Measurements from ENCODE around the gene ZNF697.
"Not testable (repeated sequence)": the region's sequence is repeated elsewhere in the genome, so short reads cannot be mapped to it uniquely, and the experiment has no call there.

Gene ZNF697

DNA sequence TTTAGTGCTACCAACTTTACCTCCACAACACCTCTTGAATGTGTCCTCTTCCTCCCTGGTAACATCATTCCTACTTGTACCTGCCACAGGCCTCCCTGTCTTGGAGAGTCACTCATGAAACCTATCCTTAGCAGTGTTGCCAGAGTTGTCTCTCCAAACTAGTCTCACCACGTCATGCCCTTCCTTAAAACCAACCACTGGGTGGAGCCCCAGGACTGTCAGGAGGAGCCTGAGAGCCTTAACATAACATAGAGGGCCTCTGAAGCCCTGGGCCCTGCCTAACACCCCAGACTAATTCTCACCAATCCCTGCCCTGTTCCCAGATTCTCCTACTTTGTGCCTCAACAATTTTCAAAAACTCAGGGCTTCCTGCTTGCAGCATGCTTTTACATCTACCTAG, 65.3 kb downstream of the ZNF697 start:
- H3K27ac ChIP-seq (ENCODE audit: poor library complexity, severe bottlenecking) = no peak overlapping the region
- H3K9me3 ChIP-seq (ENCODE audit: severe bottlenecking) = no peaks in the 10 kb centered on the region
- no peaks in the 10 kb centered on the region for H3K36me3 ChIP-seq (ENCODE audit: low read depth)
- H3K4me3 ChIP-seq (ENCODE audit: severe bottlenecking) = no peak overlapping the region
- DNase-seq (ENCODE audit: low spot score) (no peak), ATAC-seq (ENCODE audit: low read depth) (peak; percentile 95)
- TF ChIP-seq, protein P1, sequence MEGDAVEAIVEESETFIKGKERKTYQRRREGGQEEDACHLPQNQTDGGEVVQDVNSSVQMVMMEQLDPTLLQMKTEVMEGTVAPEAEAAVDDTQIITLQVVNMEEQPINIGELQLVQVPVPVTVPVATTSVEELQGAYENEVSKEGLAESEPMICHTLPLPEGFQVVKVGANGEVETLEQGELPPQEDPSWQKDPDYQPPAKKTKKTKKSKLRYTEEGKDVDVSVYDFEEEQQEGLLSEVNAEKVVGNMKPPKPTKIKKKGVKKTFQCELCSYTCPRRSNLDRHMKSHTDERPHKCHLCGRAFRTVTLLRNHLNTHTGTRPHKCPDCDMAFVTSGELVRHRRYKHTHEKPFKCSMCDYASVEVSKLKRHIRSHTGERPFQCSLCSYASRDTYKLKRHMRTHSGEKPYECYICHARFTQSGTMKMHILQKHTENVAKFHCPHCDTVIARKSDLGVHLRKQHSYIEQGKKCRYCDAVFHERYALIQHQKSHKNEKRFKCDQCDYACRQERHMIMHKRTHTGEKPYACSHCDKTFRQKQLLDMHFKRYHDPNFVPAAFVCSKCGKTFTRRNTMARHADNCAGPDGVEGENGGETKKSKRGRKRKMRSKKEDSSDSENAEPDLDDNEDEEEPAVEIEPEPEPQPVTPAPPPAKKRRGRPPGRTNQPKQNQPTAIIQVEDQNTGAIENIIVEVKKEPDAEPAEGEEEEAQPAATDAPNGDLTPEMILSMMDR (IDR thresholded peaks at IDR 0.05; ENCODE audit: poor library complexity, severe bottlenecking) = peak; percentile 69
- no peaks in the 10 kb centered on the region for H3K4me1 ChIP-seq (ENCODE audit: insufficient read depth, poor library complexity, severe bottlenecking)
- no peaks in the 10 kb centered on the region for H3K27me3 ChIP-seq (ENCODE audit: insufficient read depth, poor library complexity, severe bottlenecking)

DNA sequence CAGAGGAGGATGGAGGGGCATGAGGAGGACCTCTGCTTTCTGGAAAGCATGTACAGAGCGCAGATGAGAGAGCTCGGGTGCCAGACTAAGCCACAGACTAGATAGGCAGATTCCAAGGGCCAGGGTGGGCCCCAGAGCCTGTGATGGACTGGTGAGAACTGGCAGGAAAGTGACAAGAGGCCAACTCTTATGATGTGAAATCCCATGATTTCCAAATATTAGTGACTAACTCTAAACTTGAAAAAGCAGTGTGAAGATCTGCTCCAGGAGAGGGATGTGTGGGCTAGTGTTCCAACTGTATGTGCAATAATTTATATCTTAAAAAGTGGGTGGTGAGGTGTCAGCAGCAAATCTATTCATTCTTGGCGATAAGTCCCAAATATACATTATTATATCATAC, 67.0 kb downstream of the ZNF697 start:
- H3K27ac ChIP-seq (ENCODE audit: poor library complexity, severe bottlenecking); H3K27me3 ChIP-seq (ENCODE audit: insufficient read depth, poor library complexity, severe bottlenecking); H3K4me1 ChIP-seq (ENCODE audit: insufficient read depth, poor library complexity, severe bottlenecking); DNase-seq (ENCODE audit: low spot score); H3K36me3 ChIP-seq (ENCODE audit: low read depth); ATAC-seq (ENCODE audit: low read depth); H3K4me3 ChIP-seq (ENCODE audit: severe bottlenecking); H3K9me3 ChIP-seq (ENCODE audit: severe bottlenecking): not testable (repeated sequence)

DNA sequence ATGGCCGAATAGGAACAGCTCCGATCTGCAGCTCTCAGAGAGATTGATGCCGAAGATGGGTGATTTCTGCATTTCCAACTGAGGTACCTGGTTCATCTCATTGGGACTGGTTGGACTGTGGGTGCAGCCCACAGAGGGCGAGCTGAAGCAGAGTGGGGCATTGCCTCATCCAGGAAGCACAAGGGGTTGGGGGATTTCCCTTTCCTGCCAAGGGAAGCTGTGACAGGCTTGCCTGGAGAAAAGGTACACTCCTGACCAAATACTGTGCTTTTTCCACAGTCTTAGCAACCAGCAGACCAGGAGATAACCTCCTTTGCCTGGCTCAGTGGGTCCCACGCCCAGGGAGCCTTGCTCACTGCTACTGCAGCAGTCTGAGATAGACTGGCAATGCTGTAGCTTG, 74.2 kb downstream of the ZNF697 start:
- no peak overlapping the region for H3K27ac ChIP-seq (ENCODE audit: poor library complexity, severe bottlenecking)

DNA sequence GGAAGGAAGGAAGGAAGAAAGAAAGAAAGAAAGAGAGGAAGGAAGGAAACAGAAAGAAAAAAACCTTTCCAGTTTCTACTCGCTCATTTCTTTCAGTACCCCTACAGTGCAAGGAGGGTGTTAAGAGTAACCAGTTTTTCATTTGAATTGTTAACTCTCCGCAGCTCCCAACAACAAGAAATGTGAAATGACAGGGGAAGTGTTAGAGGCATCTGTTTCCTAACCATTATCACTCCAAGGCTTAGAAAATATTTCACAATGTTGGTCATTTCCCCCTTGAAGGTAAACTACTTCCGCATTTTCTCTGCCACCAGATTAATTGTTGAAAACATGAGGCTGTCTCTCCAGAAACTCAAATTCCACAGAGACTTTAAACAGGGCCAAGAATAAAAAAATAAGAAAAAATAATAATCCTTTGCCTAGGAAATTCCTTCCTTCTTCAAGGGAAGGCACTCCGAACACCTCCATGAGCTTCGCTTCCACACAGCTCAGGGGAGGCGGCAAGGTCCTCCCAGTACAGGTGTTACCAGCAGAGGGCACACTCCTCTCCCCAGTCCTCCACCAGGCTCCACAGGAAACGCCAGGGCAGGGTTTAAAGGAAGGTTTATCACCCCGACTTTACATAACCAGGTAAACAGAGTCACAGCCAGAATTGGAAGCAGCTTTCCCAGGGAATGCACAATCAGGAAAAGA, 78.0 kb downstream of the ZNF697 start:
- H3K36me3 ChIP-seq (ENCODE audit: low read depth); H3K27ac ChIP-seq (ENCODE audit: poor library complexity, severe bottlenecking); H3K4me1 ChIP-seq (ENCODE audit: insufficient read depth, poor library complexity, severe bottlenecking); H3K4me3 ChIP-seq (ENCODE audit: severe bottlenecking); DNase-seq (ENCODE audit: low spot score); H3K9me3 ChIP-seq (ENCODE audit: severe bottlenecking); H3K27me3 ChIP-seq (ENCODE audit: insufficient read depth, poor library complexity, severe bottlenecking); ATAC-seq (ENCODE audit: low read depth): not testable (repeated sequence)

More for the DNA sequence above, 74.2 kb downstream of the ZNF697 start:
- Histone ChIP-seq H3K27me3 (ENCODE audit: insufficient read depth, poor library complexity, severe bottlenecking) (no peaks in the 10 kb centered on the region), H3K36me3 (ENCODE audit: low read depth) (no peaks in the 10 kb centered on the region), H3K4me3 (ENCODE audit: severe bottlenecking) (no peak overlapping the region), H3K9me3 (ENCODE audit: severe bottlenecking) (no peaks in the 10 kb centered on the region), H3K4me1 (ENCODE audit: insufficient read depth, poor library complexity, severe bottlenecking) (no peaks in the 10 kb centered on the region)
- TF ChIP-seq, protein P1 (IDR thresholded peaks at IDR 0.05; ENCODE audit: poor library complexity, severe bottlenecking) = no peak
- no peak for DNase-seq (ENCODE audit: low spot score)
- ATAC-seq (ENCODE audit: low read depth) = no peak

Data from RWPE2 (cell line).